K562 (cell line): Measurements from ENCODE around the gene ZNF839. TPM values are rescaled to one million over a fixed set of nuclear protein-coding genes. Genes with fewer than 3 reads are reported as not detected.

Source experiments
- ATAC-seq: fragments of 200-7000 bp; cut with Tn5 transposase; 3 replicates; pipeline ENCODE4 v1.9.1; 2020; ENCODE audit warnings: moderate library complexity
- BruUV-seq: library from RNA; stranded (reverse); fragments of 400-500 nt; replicated peaks from 2 replicates; lab custom pipeline; 2021; lab: Mats Ljungman, UMichigan
- CTCF ChIA-PET: fragments of 300-600 bp; formaldehyde crosslinking; extraction: SDS; loops from one replicate; lab custom pipeline; 2021; ENCODE audit warnings: low intra/inter-chr PET ratio; lab: Yijun Ruan, JAX
- POLR2A ChIA-PET: fragments of 300-600, 350-650 bp; sonication (Branson Sonifier 250); formaldehyde crosslinking; extraction: SDS; loops from one replicate; lab custom pipeline; 2021; ENCODE audit warnings: antibody characterized with exemption, inconsistent platforms; lab: Yijun Ruan, JAX
- DNase-seq, 4 experiments: peaks; one replicate each; pipeline versions ENCODE4 v3.0.0 to v3.0.0-alpha.2; 2011 to 2018; ENCODE audit warnings: low spot score in 3 of 4, mixed read lengths in 3 of 4; ENCODE audit errors: extremely low read depth in 1 of 4
- FAIRE-seq: peaks from 2 replicates; lab custom pipeline; 2011; peaks lifted over from hg19 to GRCh38; lab: Jason Lieb, UNC
- H2AFZ ChIP-seq: 2 replicates; pipeline ENCODE4 v1.6.0; 2011; ENCODE audit warnings: low read depth, low read length, control low read depth, inconsistent platforms
- H3K27ac ChIP-seq: fragments of 200-600 bp; 3 replicates; pipeline ENCODE4 v1.8.0; 2011; ENCODE audit warnings: low read depth, mild to moderate bottlenecking, control low read depth, inconsistent platforms, low read length, moderate library complexity, mixed read lengths; ENCODE audit errors: extremely low read depth
- H3K27me3 ChIP-seq, 2 experiments: fragments of 300-600 bp in 1 of 2; 2 replicates in 1 of 2; 3 replicates in 1 of 2; pipeline versions ENCODE4 v1.6.0 to v1.8.0; 2011; ENCODE audit warnings: inconsistent platforms in 2 of 2, low read length in 2 of 2, mild to moderate bottlenecking in 1 of 2, mixed read lengths in 1 of 2, moderate library complexity in 1 of 2; ENCODE audit not compliant: control insufficient read depth in 2 of 2, insufficient read depth in 2 of 2
- H3K36me3 ChIP-seq: fragments of 300-600 bp; 3 replicates; pipeline ENCODE4 v1.8.0; 2011; ENCODE audit warnings: mild to moderate bottlenecking, low read length, inconsistent platforms; ENCODE audit not compliant: control insufficient read depth, insufficient read depth
- H3K4me1 ChIP-seq, 2 experiments: fragments of 200-600 bp in 1 of 2; replicated peaks in 1 of 2; 2 replicates in 1 of 2; 3 replicates in 1 of 2; pipeline versions ENCODE4 v1.5.1 to v1.8.0; 2011; ENCODE audit warnings: inconsistent platforms in 2 of 2, low read length in 2 of 2, mild to moderate bottlenecking in 1 of 2, mixed read lengths in 1 of 2, moderate library complexity in 1 of 2; ENCODE audit not compliant: control insufficient read depth in 2 of 2, insufficient read depth in 2 of 2
- H3K4me2 ChIP-seq: 2 replicates; pipeline ENCODE4 v1.6.1; 2011; ENCODE audit warnings: low read length, control low read depth, inconsistent platforms, mixed read lengths; ENCODE audit not compliant: insufficient read depth
- H3K4me3 ChIP-seq: fragments of 200-600 bp; sonication (generic), shearing (Covaris generic); 2 replicates; pipeline ENCODE4 v1.5.1; 2016; ENCODE audit warnings: control low read depth, inconsistent platforms
- H3K79me2 ChIP-seq: fragments of 200-600 bp; 3 replicates; pipeline ENCODE4 v1.8.0; 2011; ENCODE audit warnings: low read length, inconsistent platforms; ENCODE audit not compliant: control insufficient read depth, insufficient read depth
- H3K9ac ChIP-seq, 2 experiments: 2 replicates each; pipeline versions ENCODE4 v1.6.0 to v1.6.1; 2011; ENCODE audit warnings: low read depth in 2 of 2, low read length in 2 of 2, control low read depth in 1 of 2, inconsistent platforms in 1 of 2, mild to moderate bottlenecking in 1 of 2, mixed read lengths in 1 of 2; ENCODE audit not compliant: insufficient read depth in 1 of 2
- H3K9me1 ChIP-seq: one replicate; pipeline ENCODE4 v1.6.0; 2011; ENCODE audit warnings: inconsistent platforms, mild to moderate bottlenecking, low read length, moderate library complexity; ENCODE audit not compliant: control insufficient read depth, insufficient read depth
- H3K9me3 ChIP-seq: replicated peaks from 2 replicates; pipeline ENCODE4 v1.5.1; 2011; ENCODE audit warnings: low read depth, low read length, inconsistent platforms; ENCODE audit not compliant: control insufficient read depth, insufficient read depth
- H4K20me1 ChIP-seq: replicated peaks from 2 replicates; pipeline ENCODE4 v1.6.1; 2011; ENCODE audit warnings: low read length, inconsistent platforms, mixed read lengths; ENCODE audit not compliant: control insufficient read depth, insufficient read depth
- ATF1 ChIP-seq, 2 experiments: fragments of 450-650 bp in 1 of 2; IDR thresholded peaks; 2 replicates each; pipeline ENCODE4 v1.6.1; 2016; ENCODE audit warnings: missing compliant biosample characterization in 1 of 2, missing genetic modification characterization in 1 of 2
- CREBBP ChIP-seq: IDR thresholded peaks from one replicate; pipeline ENCODE4 v1.6.1; 2012; ENCODE audit warnings: low read depth, mild to moderate bottlenecking, control low read depth, inconsistent platforms, low read length
- MAFF ChIP-seq: IDR thresholded peaks from 2 replicates; pipeline ENCODE4 v1.6.1; 2012; ENCODE audit warnings: low read length, improper control_type of control experiment
- MAZ ChIP-seq, 2 experiments: fragments of 450-650 bp in 1 of 2; sonication (generic) in 1 of 2; formaldehyde crosslinking; IDR thresholded peaks in 1 of 2; conservative IDR thresholded peaks in 1 of 2; 2 replicates each; pipeline versions ENCODE4 v1.4.0 to v1.5.0; 2020; ENCODE audit warnings: mild to moderate bottlenecking in 1 of 2, missing genetic modification reagents in 1 of 2
- POLR2AphosphoS5 ChIP-seq: IDR thresholded peaks from 2 replicates; pipeline ENCODE4 v1.6.1; 2011; ENCODE audit warnings: mild to moderate bottlenecking, low read depth, low read length, moderate library complexity; ENCODE audit not compliant: control insufficient read depth, insufficient read depth
- RBM22 ChIP-seq: fragments of 200-400 bp; formaldehyde crosslinking; IDR thresholded peaks from 2 replicates; pipeline ENCODE4 v1.6.1; 2018; ENCODE audit warnings: low read length, low read depth; ENCODE audit not compliant: poor library complexity, severe bottlenecking
- REST ChIP-seq, 2 experiments: fragments of 450-650 bp; formaldehyde crosslinking in 1 of 2; IDR thresholded peaks; 2 replicates each; pipeline versions ENCODE4 v1.4.0 to v1.6.1; 2014 to 2020; ENCODE audit warnings: mild to moderate bottlenecking in 2 of 2, borderline replicate concordance in 1 of 2, low read depth in 1 of 2
- SETDB1 ChIP-seq: IDR thresholded peaks from one replicate; pipeline ENCODE4 v1.6.1; 2012; ENCODE audit warnings: low read length, control low read depth, inconsistent platforms
- SMAD4 ChIP-seq: fragments of 250-450 bp; sonication (Bioruptor Pico); conservative IDR thresholded peaks from 2 replicates; pipeline ENCODE4 v1.8.0; 2021; ENCODE audit warnings: inconsistent platforms, mild to moderate bottlenecking, moderate library complexity
- SMARCC2 ChIP-seq: fragments of 450-650 bp; IDR thresholded peaks from 2 replicates; pipeline ENCODE4 v1.6.1; 2017; ENCODE audit warnings: antibody characterized with exemption, moderate library complexity, mild to moderate bottlenecking, low read depth
- SREBF2 ChIP-seq: sonication (generic); formaldehyde crosslinking; IDR thresholded peaks from 2 replicates; pipeline ENCODE4 v1.4.0; 2020; ENCODE audit warnings: mild to moderate bottlenecking, missing genetic modification reagents
- SUPT5H ChIP-seq: fragments of 450-650 bp; IDR thresholded peaks from 2 replicates; pipeline ENCODE4 v1.6.1; 2016
- WHSC1 ChIP-seq: IDR thresholded peaks from one replicate; pipeline ENCODE4 v1.6.1; 2012; ENCODE audit warnings: low read length, control low read depth, inconsistent platforms
- ZNF551 ChIP-seq: fragments of 250-450 bp; sonication (Bioruptor Pico); IDR thresholded peaks from 2 replicates; pipeline ENCODE4 v1.5.0; 2021; ENCODE audit warnings: mild to moderate bottlenecking, moderate library complexity
- WGBS: fragments of 100-300 bp; shearing (Covaris generic); methylation state at CpG from one replicate; pipeline ENCODE4 v1.1.6; 2016; ENCODE audit warnings: low coverage, mixed read lengths; ENCODE audit not compliant: insufficient coverage; ENCODE audit errors: missing lambda C conversion rate; 5-methylcytosine and 5-hydroxymethylcytosine counted together
- in situ Hi-C: fragments of 300-500 bp; cut with MboI; formaldehyde crosslinking; loops from 4 replicates; pipeline ENCODE4 v1.15.0; 2018; ENCODE audit warnings: inconsistent platforms, mixed read lengths
- intact Hi-C: fragments of 100-400 bp; cut with micrococcal nuclease; formaldehyde crosslinking; loops from 2 replicates; pipeline ENCODE4 v1.14.2; 2022
- polyA plus RNA-seq, 8 experiments: library from polyadenylated mRNA; depleted of rRNA in 4 of 8; stranded (reverse) in 5 of 8; unstranded in 3 of 8; fragments of >200 nt; fragmentation: Nextera tagmentation in 2 of 8; fragmentation: Illumina TruSeq in 1 of 8; extraction: Ambion mirVana in 2 of 8; extraction: Trizol in 1 of 8; gene quantifications; 2 replicates each; pipeline versions ENCODE4 v1.2.1 to v1.2.3, GENCODE V29; 2011 to 2014; ENCODE audit warnings: inconsistent platforms in 1 of 8, missing spikeins in 1 of 8
- total RNA-seq, 7 experiments: library from RNA; depleted of rRNA in 6 of 7; stranded (reverse); fragments of >200 nt in 6 of 7; fragmentation: Illumina TruSeq in 2 of 7; extraction: Trizol in 2 of 7; gene quantifications; 2 replicates each; pipeline versions ENCODE4 v1.2.1 to v1.2.3, GENCODE V29; 2011 to 2021; ENCODE audit warnings: low replicate concordance in 1 of 7

ZNF839 gene
- total and polyA plus RNA-seq, 9 of the 15 experiments (the other 6 are each of a cell fraction or from before 2014, with no cell fraction given): 0.42 to 8.4 (median 5.7) TPM

DNA sequence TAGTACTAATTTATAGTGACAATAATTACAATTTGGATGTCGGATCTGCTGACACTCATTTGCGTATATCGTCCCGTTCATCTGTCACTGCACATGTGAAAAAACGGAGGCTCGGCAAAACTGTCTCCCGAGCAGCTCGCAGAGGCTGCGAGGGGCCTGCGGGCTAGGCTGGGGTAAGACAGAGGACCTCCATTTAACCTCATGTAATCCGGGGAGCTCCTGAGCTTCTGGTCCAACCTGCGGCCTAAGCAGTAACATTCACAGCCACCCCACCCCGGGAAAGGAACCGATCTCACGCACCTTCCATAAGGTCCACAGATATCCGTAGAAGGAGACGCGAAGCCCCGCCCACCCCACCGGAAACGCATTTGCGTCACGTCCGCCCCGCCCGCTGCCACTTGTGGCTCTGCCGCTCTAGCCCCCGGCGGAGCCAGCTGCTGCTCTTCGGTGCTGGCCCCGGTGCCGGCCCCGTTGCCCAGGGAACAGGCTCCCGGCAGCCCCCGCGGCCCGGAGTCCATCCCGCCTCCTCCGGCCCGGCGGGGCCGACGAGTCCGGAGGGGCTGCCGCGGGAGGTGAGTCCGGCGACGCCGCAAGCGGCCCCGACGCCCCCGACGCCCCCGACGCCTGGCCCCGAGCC, 43.1 kb downstream of the ZNF839 start, which contains the start of the genes CINP and TECPR2:
Gene CINP (minus strand): TSS at position 346 of the 637 bp plus-strand sequence. CDS start 39 bp downstream, at position 307.
Gene TECPR2 (plus strand): TSS at position 397 of the 637 bp plus-strand sequence. CDS start 13,781 bp downstream, outside the sequence.
- CTCF ChIA-PET: no interaction called here
- TF ChIP-seq SMAD4 (CRISPR knock-in tag): no peak
- no peak for TF ChIP-seq REST (IDR thresholded peaks at IDR 0.05; ENCODE audit: borderline replicate concordance)
- no peak for TF ChIP-seq REST (CRISPR knock-in tag; IDR thresholded peaks at IDR 0.05; ENCODE audit: low read depth)
- peak; percentile 92 for TF ChIP-seq RBM22
- TF ChIP-seq CREBBP: no peak
- TF ChIP-seq SETDB1: no peak
- no peak for TF ChIP-seq SREBF2 (CRISPR knock-in tag)
- no peak for TF ChIP-seq POLR2AphosphoS5
- TF ChIP-seq MAZ (CRISPR knock-in tag; conservative IDR thresholded peaks at IDR 0.05 in 1 of 2, IDR thresholded peaks at IDR 0.05 in 1 of 2): peak; percentile 38 to 84; a peak in 3 of 4 replicates
- no peak for TF ChIP-seq WHSC1
- no peak for TF ChIP-seq ATF1 (CRISPR knock-in tag; IDR thresholded peaks at IDR 0.05)
- peak; percentile 53 for TF ChIP-seq ATF1 (tag; IDR thresholded peaks at IDR 0.05)
- no peak for TF ChIP-seq ZNF551
- no peak for TF ChIP-seq MAFF
- TF ChIP-seq SMARCC2: no peak
- peak; percentile 60 for TF ChIP-seq SUPT5H

More for the DNA sequence above, 43.1 kb downstream of the ZNF839 start, which contains the start of the genes CINP and TECPR2:
- BruUV-seq: no TSS peak
- DNase-seq (peak; percentile 90 to 94 (median 92)), ATAC-seq (peak; percentile 99), FAIRE-seq (peak; percentile 76)
- H3K4me1 ChIP-seq: peaks cover 8 to 14% of the 10 kb centered on the region in 2 experiments
- H3K36me3 ChIP-seq: peaks cover 18% of the 10 kb centered on the region
- H3K27me3 ChIP-seq: no peaks in the 10 kb centered on the region
- H3K27ac ChIP-seq: peak within 1 kb of the TSS; percentile 69
- H3K79me2 ChIP-seq: peaks cover 20% of the 10 kb centered on the region
- POLR2A ChIA-PET: interaction anchor here (0.7 to 2.3 kb wide), 4 partner anchors 13 to 138 kb away, joined by 3 to 9 read pairs (median 3); no protein-coding TSS in a partner anchor
- WGBS: 0% methylated on average over 18 of the region's 58 CpGs
- no peaks in the 10 kb centered on the region for H3K9me1 ChIP-seq
- H4K20me1 ChIP-seq: no peaks in the 10 kb centered on the region
- H2AFZ ChIP-seq: peak within 1 kb of the TSS; percentile 90
- in situ Hi-C loops: no loop called here
- intact Hi-C loops: no loop called here
- no peaks in the 10 kb centered on the region for H3K9me3 ChIP-seq
- peak within 1 kb of the TSS; percentile 92 for H3K4me2 ChIP-seq
- H3K9ac ChIP-seq: peak within 1 kb of the TSS; percentile 77 to 91
- peak within 1 kb of the TSS; percentile 66 for H3K4me3 ChIP-seq
